Left lung (tissue), 10 donors: ENCODE results near the gene EAPP. TPM values are rescaled to one million over a fixed set of nuclear protein-coding genes. Genes with fewer than 3 reads are reported as not detected.

Experiments used
- ATAC-seq: fragments of 200-7000 bp; cut with Tn5 transposase; one replicate; pipeline ENCODE4 v1.9.1; 2020; ENCODE audit warnings: moderate library complexity
- DNase-seq, 4 donors: peaks; one replicate each; pipeline ENCODE4 v3.0.0-alpha.2; 2013 to 2020
- H3K27ac ChIP-seq, 2 donors: fragments of 200-600 bp; sonication (generic) in 1 of 2; one replicate each; pipeline versions ENCODE4 v1.5.0 to v1.8.0; 2020 to 2021
- H3K27me3 ChIP-seq, 2 donors: fragments of 200-600 bp; sonication (generic) in 1 of 2; one replicate each; pipeline versions ENCODE4 v1.5.0 to v1.8.0; 2020 to 2021
- H3K36me3 ChIP-seq, 2 donors: fragments of 200-600 bp; sonication (generic) in 1 of 2; one replicate each; pipeline versions ENCODE4 v1.5.0 to v1.8.0; 2020 to 2021
- H3K4me1 ChIP-seq, 2 donors: fragments of 200-600 bp; one replicate each; pipeline ENCODE4 v1.8.0; 2021
- H3K4me3 ChIP-seq, 2 donors: fragments of 200-600 bp; sonication (generic) in 1 of 2; one replicate each; pipeline versions ENCODE4 v1.5.0 to v1.8.0; 2020 to 2021; ENCODE audit warnings: mild to moderate bottlenecking in 1 of 2
- H3K9me3 ChIP-seq, 2 donors: fragments of 200-600 bp; sonication (generic) in 1 of 2; one replicate each; pipeline versions ENCODE4 v1.5.0 to v1.8.0; 2020 to 2021
- intact Hi-C, 2 donors: fragments of 100-400 bp; cut with DNase I; formaldehyde crosslinking; loops; one replicate each; pipeline versions ENCODE4 v1.11.2 to v1.14.2; 2022
- polyA plus RNA-seq, 6 donors: library from polyadenylated mRNA; unstranded; fragments of 120-200 nt; gene quantifications; one replicate each; pipeline ENCODE4 v1.2.1, GENCODE V29; 2013; ENCODE audit not compliant: insufficient read length in 6 of 6
- total RNA-seq, 2 donors: library from RNA; stranded (reverse); fragmentation: NEBNext Ultra II Directional; extraction: Animal tissue kit (Norgen Biotek cat#: 25700); gene quantifications; one replicate each; pipeline ENCODE4 v1.2.1, GENCODE V29; 2021
- TF ChIP-seq, protein P1 (sequence below), 2 donors: fragments of 200-600 bp; sonication (generic) in 1 of 2; IDR thresholded peaks; one replicate each; pipeline versions ENCODE4 v1.5.0 to v1.8.0; 2021; ENCODE audit warnings: antibody characterized with exemption in 2 of 2
- donor health status: DM: no; HTN: yes; CAD: no.
- donor health status: DM: no; HTN: no; CAD: no.

EAPP gene
- total and polyA plus RNA-seq, 8 donors, result 23.2 to 63.9 (median 54.8) TPM

DNA sequence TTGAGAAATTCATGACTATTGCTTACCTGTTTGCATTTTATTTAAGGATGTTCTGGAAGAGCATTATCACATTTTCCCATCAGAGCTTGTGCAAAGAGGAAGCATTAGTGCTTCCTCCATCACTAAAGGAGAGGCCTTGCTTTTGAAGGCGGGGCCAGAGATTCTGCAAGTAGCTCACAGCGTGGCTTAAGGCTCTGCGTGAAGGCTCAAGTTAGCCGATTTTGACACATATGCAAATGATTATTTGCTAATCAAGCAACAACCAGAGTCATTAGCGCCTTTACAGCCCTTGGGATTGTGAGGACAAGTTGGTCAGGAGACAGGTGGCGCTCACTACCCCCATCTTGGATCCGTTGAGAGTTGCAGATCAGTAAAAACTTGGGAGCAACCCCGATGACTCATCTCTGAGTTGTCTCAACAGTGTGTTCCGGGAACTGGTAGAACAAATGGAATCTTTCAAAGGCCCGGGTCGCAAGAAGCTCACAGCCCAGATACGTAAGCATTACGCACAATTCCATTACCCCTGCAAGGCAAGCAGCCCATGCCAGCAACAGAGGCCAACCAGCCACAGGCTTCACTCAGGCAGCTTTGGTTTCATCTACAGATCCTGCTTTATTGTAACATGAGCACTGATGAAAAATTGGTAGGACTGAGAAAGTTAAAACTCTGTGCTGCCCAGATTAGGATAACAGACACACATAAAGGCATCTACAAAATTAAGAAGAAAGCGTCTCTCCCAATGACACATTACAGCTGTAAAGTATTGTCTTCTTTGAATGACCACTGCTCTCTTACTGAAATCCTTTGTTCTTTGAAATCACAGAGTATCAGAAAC, 42.6 kb downstream of the EAPP start:
- Histone ChIP-seq H3K4me3 (no peak overlapping the region), H3K4me1 (peaks cover 0 to 18% of the 10 kb centered on the region in 2 donors), H3K27me3 (no peaks in the 10 kb centered on the region), H3K27ac (peak overlapping the region; percentile 81 to 86), H3K9me3 (no peaks in the 10 kb centered on the region), H3K36me3 (no peaks in the 10 kb centered on the region)
- intact Hi-C loops, result no loop called here
- TF ChIP-seq, protein P1, sequence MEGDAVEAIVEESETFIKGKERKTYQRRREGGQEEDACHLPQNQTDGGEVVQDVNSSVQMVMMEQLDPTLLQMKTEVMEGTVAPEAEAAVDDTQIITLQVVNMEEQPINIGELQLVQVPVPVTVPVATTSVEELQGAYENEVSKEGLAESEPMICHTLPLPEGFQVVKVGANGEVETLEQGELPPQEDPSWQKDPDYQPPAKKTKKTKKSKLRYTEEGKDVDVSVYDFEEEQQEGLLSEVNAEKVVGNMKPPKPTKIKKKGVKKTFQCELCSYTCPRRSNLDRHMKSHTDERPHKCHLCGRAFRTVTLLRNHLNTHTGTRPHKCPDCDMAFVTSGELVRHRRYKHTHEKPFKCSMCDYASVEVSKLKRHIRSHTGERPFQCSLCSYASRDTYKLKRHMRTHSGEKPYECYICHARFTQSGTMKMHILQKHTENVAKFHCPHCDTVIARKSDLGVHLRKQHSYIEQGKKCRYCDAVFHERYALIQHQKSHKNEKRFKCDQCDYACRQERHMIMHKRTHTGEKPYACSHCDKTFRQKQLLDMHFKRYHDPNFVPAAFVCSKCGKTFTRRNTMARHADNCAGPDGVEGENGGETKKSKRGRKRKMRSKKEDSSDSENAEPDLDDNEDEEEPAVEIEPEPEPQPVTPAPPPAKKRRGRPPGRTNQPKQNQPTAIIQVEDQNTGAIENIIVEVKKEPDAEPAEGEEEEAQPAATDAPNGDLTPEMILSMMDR (IDR thresholded peaks at IDR 0.05), result no peak
- DNase-seq (peak in 3 of 4 donors; percentile 45 to 71 (median 65)), ATAC-seq (peak; percentile 74)

DNA sequence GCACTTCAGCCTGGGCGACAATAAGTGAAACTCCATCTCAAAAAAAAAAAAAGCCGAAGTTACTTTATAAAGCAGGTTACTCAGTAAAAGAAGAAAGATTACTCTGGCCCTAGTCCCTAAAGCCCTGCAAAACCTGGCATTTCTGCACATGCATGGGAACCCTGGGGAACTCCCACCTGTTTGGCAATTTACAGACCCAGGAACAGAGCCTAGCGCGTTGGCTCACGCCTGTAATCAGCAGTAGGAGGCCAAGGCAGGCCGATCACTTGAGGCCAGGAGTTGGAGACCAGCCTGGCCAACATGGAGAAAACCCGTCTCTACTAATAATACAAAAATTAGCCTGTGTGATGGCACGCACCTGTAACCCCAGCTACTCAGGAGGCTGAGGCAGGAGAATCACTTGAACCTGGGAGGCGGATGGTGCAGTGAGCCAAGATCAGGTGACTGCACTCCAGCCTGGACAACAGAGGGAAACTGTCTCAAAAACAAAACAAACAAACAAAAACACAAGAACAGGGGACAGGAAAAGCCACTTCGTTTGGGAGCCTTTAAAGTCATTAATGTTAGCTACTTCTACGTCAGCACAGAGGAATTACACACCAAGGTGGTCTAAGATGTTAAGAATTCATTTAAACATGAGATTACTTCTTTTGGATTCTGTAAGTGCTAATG, 43.4 kb downstream of the EAPP start:
- ATAC-seq (no peak), DNase-seq (no peak)
- Histone ChIP-seq H3K9me3 (no peaks in the 10 kb centered on the region), H3K27me3 (no peaks in the 10 kb centered on the region), H3K27ac (peak overlapping the region; percentile 81 to 86), H3K4me3 (no peak overlapping the region), H3K36me3 (no peaks in the 10 kb centered on the region), H3K4me1 (peaks cover 0 to 18% of the 10 kb centered on the region in 2 donors)
- intact Hi-C loops, result no loop called here
- TF ChIP-seq, protein P1 (IDR thresholded peaks at IDR 0.05), result no peak

DNA sequence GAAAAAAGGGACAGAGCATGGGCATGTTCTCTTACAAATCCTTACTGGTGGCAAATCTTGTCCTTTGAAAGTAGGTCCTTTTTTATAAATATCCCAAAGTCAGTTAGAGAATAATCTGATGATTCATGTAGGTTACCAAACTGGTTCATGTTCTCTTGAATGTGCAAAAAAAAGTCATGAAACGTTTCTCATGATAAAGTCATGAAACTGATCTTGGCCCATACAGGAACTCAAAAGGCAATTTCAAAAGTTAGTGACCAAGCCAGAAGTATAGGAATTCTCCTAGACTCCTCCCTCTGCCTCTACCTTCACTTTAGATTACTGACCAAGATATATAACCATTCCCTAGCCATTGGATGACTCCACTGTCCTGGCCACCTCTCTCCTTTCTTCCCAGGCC, 50.2 kb downstream of the EAPP start:
- no peaks in the 10 kb centered on the region for H3K27me3 ChIP-seq
- ATAC-seq (no peak), DNase-seq (no peak)
- H3K4me3 ChIP-seq, result no peak overlapping the region
- intact Hi-C loops, result no loop called here
- TF ChIP-seq, protein P1 (IDR thresholded peaks at IDR 0.05), result no peak
- H3K4me1 ChIP-seq, result no peaks in the 10 kb centered on the region
- H3K27ac ChIP-seq, result no peak overlapping the region
- no peaks in the 10 kb centered on the region for H3K36me3 ChIP-seq
- H3K9me3 ChIP-seq, result no peaks in the 10 kb centered on the region

DNA sequence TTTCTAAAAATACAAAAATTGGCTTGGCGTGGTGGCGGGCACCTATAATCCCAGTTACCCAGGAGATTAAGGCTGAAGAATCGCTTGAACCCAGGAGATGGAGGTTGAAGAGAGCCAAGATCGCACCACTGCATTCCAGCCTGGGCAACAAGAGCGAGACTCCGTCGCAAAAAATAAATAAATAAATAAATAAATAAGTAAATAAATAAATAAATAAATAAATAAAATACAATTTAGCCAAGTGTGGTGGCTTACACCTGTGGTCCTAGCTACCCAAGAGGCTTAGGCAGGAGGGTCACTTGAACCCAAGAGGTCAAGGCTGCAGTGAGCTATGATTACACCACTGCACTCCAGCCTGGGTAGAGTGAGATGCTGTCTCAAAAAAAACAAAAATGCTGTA, 51.0 kb downstream of the EAPP start:
- Histone ChIP-seq H3K27me3 (no peaks in the 10 kb centered on the region), H3K27ac (no peak overlapping the region), H3K9me3 (no peaks in the 10 kb centered on the region), H3K4me1 (no peaks in the 10 kb centered on the region), H3K4me3 (no peak overlapping the region), H3K36me3 (no peaks in the 10 kb centered on the region)
- ATAC-seq, result no peak
- TF ChIP-seq, protein P1 (IDR thresholded peaks at IDR 0.05), result no peak
- no peak for DNase-seq
- intact Hi-C loops, result no loop called here

- intact Hi-C loops, result no loop called here
- no peak for DNase-seq
- Histone ChIP-seq H3K4me3 (no peak overlapping the region), H3K4me1 (no peaks in the 10 kb centered on the region), H3K9me3 (no peaks in the 10 kb centered on the region), H3K36me3 (no peaks in the 10 kb centered on the region), H3K27me3 (no peaks in the 10 kb centered on the region), H3K27ac (no peak overlapping the region)
- ATAC-seq, result no peak
- TF ChIP-seq, protein P1 (IDR thresholded peaks at IDR 0.05), result no peak
Observed at GRCh38 chr14:34484726-34485125, 54.8 kb downstream of the EAPP start.
